ENCODE measurements around the gene SELE.

The SELE gene

GRCh38 chr1:169741666-169742394 lies 8.0 kb upstream of the SELE start:
- TF ChIP-seq FOXP2 (optimal IDR thresholded peaks at IDR 0.05; ENCODE audit: borderline replicate concordance, extremely low read depth, extremely low read length, insufficient read depth) (no peak), POLR2AphosphoS5 (IDR thresholded peaks at IDR 0.05; ENCODE audit: low read depth, low read length) (no peak), REST (IDR thresholded peaks at IDR 0.05; ENCODE audit: insufficient read depth in 1 of 2, low read depth in 2 of 2, low read length in 2 of 2) (no peak), TAF1 (IDR thresholded peaks at IDR 0.05; ENCODE audit: borderline replicate concordance, insufficient read depth, low read length) (no peak), SIN3A (IDR thresholded peaks at IDR 0.05; ENCODE audit: borderline replicate concordance, insufficient read depth, low read length) (no peak)

- TF ChIP-seq FOXP2 (optimal IDR thresholded peaks at IDR 0.05; ENCODE audit: borderline replicate concordance, extremely low read depth, extremely low read length, insufficient read depth) (no peak), TAF1 (IDR thresholded peaks at IDR 0.05; ENCODE audit: borderline replicate concordance, insufficient read depth, low read length) (no peak), POLR2AphosphoS5 (IDR thresholded peaks at IDR 0.05; ENCODE audit: low read depth, low read length) (no peak), SIN3A (IDR thresholded peaks at IDR 0.05; ENCODE audit: borderline replicate concordance, insufficient read depth, low read length) (no peak), REST (IDR thresholded peaks at IDR 0.05; ENCODE audit: insufficient read depth in 1 of 2, low read depth in 2 of 2, low read length in 2 of 2) (no peak)
Measured at GRCh38 chr1:169739980-169740379, 6.1 kb upstream of the SELE start.

- no peak for TF ChIP-seq REST (IDR thresholded peaks at IDR 0.05; ENCODE audit: insufficient read depth in 1 of 2, low read depth in 2 of 2, low read length in 2 of 2)
Measured at GRCh38 chr1:169731446-169731845, 2.4 kb downstream of the SELE start.

GRCh38 chr1:169729991-169730390 lies 3.9 kb downstream of the SELE start:
- TF ChIP-seq FOXP2 (optimal IDR thresholded peaks at IDR 0.05; ENCODE audit: borderline replicate concordance, extremely low read depth, extremely low read length, insufficient read depth) (no peak), REST (IDR thresholded peaks at IDR 0.05; ENCODE audit: insufficient read depth in 1 of 2, low read depth in 2 of 2, low read length in 2 of 2) (no peak), POLR2AphosphoS5 (IDR thresholded peaks at IDR 0.05; ENCODE audit: low read depth, low read length) (no peak), SIN3A (IDR thresholded peaks at IDR 0.05; ENCODE audit: borderline replicate concordance, insufficient read depth, low read length) (no peak), TAF1 (IDR thresholded peaks at IDR 0.05; ENCODE audit: borderline replicate concordance, insufficient read depth, low read length) (no peak)

- TF ChIP-seq SIN3A (IDR thresholded peaks at IDR 0.05; ENCODE audit: borderline replicate concordance, insufficient read depth, low read length) (no peak), FOXP2 (optimal IDR thresholded peaks at IDR 0.05; ENCODE audit: borderline replicate concordance, extremely low read depth, extremely low read length, insufficient read depth) (no peak), REST (IDR thresholded peaks at IDR 0.05; ENCODE audit: insufficient read depth in 1 of 2, low read depth in 2 of 2, low read length in 2 of 2) (no peak), TAF1 (IDR thresholded peaks at IDR 0.05; ENCODE audit: borderline replicate concordance, insufficient read depth, low read length) (no peak), POLR2AphosphoS5 (IDR thresholded peaks at IDR 0.05; ENCODE audit: low read depth, low read length) (no peak)
Measured at GRCh38 chr1:169727307-169727706, 6.6 kb downstream of the SELE start.

All from PFSK-1 (cell line).